ENCODE results near the gene INSIG2.
"Not testable (repeated sequence)": the region's sequence is repeated elsewhere in the genome, so short reads cannot be mapped to it uniquely, and the experiment has no call there.

INSIG2 gene

GRCh38 chr2:118061135-118061955 lies 26.9 kb upstream of the INSIG2 start:
- DNase-seq, result peak; percentile 25

- DNase-seq, result no peak
Measured at GRCh38 chr2:118062048-118062447, 26.2 kb upstream of the INSIG2 start.

GRCh38 chr2:118062669-118063068 lies 25.6 kb upstream of the INSIG2 start:
- no peak for DNase-seq

DNA sequence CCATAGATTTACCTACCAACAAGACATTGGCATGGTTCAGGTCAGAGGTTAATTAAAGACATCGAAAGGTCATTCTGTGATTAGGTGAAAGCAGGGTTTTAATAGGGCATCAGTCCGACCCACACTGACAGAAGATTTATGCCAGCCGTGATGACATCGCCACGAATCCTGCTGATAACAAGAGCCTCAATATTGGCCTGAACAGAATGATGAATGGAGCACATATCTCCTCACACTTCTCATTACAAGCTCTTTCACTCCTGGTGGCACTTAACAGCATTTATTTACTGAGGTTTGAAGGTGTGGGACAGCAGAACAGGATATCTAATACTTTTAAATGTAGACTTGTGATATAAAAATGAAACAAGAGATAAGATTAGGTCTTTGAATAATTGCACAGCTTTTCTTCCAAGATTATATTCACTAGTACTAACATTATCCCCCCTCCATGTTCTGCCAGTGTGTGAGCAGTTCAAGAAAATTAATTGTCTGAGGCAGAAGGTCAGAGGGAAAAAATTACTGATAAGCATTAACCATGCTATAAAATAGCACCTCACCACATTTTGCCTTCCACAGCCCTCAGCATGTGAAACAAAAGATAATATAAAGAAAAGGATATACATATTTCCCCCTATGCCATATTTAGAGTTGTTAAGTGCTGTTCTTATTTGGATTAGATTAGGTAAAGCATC lies 23.1 kb upstream of the INSIG2 start:
- no peak for DNase-seq

GRCh38 chr2:118065921-118066511 lies 22.3 kb upstream of the INSIG2 start:
- no peak for DNase-seq

DNA sequence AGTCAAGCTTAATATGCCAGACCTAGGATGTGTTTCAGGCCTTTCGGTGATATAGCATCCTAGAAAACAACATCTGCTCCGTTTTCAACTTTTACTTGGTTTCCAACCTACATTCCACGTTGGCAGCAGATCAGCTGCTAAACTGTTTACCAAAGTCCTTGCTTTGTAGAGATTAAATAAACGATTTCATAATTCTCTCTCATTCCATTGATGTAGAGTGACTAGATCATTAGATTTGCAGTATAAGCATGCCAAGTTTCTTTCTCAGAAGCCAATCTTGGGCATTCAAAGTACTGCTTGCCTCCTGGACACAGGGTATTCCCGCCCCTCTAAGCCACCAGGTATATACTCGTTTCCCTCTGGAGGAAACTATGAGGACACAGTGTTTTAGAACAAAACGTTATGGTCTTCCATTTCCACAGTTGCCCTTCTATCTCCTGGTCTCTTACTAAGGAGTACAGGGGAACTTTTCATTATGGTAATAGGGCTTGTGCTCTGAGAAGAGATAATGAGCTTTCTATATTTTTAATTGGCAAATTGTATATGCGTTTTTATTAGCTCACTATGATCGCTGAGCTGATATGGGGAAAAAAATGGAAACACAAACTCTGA lies 10.5 kb upstream of the INSIG2 start:
- DNase-seq, result no peak

- DNase-seq, result no peak
Measured at GRCh38 chr2:118078734-118079133, 9.5 kb upstream of the INSIG2 start.

- DNase-seq, result no peak
Measured at GRCh38 chr2:118084491-118085089, 3.7 kb upstream of the INSIG2 start.

GRCh38 chr2:118085173-118086023 lies 2.9 kb upstream of the INSIG2 start:
- DNase-seq, result no peak

DNA sequence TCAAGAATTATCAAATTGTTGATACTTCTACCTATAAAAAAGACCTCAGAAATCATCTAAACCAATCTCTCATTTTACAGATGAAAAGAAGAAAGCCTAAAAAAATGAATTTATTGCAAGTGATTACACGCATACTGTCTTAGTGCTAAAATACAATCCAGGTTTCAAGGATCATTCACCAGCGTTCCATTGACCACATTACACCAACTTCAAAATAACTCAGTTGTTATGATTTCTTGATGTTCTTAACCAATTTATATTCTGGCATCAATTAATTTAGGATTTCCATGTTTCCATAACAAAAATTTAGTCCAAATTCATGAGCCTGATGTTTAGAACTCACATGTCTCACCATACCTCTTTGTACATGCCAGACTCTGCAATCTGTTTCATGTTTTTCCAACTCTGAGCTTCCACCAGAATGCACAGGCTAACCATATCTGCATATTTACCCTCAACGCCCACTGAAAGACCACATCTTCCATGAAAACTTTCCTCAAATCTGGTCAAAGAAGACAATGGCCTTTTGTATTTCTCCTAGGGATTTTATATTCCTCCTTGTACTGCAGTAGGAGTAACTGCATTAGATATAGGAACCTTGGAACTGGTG lies 2.1 kb upstream of the INSIG2 start:
- no peak for DNase-seq

- no peak for DNase-seq
Measured at GRCh38 chr2:118089139-118089800, 999 bp downstream of the INSIG2 start.

DNA sequence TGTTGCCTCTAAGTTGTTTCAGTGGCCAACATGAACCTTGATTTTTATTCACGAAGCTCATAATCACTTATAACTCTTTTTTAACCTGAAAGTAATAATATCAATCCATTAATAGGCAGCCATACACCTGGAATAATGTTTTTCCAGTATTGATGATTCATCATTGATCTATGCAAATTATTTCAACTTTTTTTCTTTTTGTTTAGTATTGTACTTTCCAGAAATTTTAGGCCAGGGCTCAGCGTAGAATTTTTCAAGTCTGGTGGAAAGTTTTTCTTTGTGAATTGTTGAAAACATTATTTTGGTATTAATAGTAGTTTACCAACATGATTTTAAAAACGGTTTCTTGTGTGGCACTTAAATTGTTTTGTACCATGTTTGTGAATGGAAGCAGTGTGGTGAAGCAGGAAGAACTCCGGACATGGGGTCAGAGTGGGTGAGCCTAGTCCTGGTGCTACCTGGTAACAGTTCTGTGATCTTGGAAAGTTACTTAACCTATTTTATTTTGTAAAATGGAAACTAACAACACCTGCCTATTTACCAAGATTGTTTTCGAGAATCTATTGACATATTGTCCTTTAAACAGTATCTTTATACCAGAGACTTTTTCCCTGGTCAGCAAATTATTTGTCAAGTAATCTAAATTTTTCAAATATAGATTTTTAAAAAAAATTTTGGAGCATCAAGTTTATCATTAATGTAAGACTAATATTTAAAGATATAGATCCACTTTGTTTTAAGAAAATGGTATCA lies 2.3 kb downstream of the INSIG2 start:
- DNase-seq, result no peak

GRCh38 chr2:118091140-118091478 lies 2.8 kb downstream of the INSIG2 start:
- DNase-seq, result no peak

DNA sequence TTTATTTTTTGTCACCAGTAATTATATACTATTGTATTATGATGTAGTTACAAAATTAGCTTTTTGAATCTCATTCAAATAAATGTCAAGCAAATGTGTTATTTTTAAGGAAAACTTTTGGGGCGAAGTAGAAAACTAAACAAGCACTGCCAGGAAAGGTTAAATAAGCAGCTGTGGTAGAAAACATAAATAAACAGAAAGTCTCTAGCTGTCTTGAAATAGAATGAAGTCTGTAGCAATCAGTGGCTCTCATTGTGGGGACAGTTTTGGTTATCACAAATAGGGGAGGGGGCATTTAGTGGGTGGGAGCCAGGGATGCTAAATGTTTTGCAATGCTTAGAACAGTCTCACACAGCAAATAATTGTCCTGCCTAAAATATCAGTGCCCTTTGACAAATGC lies 3.4 kb downstream of the INSIG2 start:
- no peak for DNase-seq

GRCh38 chr2:118094102-118094501 lies 5.8 kb downstream of the INSIG2 start:
- not testable (repeated sequence) for DNase-seq

DNA sequence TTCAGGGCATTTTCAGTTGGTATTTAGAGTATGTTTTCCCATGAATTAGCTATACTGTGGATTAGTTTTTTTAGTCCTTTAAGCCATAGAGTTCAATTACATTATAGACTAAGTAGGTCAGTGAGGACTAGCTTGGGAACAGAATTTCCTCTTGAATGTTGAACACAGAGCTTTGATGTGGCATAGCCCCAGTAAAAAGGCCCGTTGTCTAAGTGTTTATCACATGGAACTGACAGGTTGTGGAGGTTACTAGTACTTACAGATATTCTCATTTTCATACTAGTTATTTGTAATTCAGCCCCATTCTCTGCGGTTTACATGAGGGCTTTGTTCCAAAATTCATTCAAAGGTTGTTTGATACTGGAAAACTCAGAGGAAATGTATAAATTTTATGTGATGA lies 6.2 kb downstream of the INSIG2 start:
- no peak for DNase-seq

DNA sequence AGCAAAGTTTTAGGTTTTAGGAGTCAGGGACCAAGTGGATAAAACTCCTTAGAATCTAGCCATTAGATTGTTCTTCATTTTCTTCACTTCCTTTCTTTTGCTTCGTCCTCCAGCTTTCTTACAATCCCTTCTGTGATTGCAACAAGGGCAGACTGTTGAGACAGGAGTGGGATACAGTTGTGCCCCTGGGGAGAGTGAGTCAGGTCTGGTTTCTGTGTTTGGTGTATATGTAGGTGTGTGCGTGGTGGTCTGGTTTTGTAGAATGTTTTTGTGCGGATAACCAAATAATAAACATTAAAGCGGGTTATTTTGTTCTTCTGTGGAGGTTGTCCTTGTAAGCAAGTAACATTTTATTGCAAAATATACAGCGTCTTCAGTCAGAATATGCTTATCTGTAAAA lies 7.3 kb downstream of the INSIG2 start:
- DNase-seq, result no peak

GRCh38 chr2:118097657-118098056 lies 9.4 kb downstream of the INSIG2 start:
- peak; percentile 18 for DNase-seq

DNA sequence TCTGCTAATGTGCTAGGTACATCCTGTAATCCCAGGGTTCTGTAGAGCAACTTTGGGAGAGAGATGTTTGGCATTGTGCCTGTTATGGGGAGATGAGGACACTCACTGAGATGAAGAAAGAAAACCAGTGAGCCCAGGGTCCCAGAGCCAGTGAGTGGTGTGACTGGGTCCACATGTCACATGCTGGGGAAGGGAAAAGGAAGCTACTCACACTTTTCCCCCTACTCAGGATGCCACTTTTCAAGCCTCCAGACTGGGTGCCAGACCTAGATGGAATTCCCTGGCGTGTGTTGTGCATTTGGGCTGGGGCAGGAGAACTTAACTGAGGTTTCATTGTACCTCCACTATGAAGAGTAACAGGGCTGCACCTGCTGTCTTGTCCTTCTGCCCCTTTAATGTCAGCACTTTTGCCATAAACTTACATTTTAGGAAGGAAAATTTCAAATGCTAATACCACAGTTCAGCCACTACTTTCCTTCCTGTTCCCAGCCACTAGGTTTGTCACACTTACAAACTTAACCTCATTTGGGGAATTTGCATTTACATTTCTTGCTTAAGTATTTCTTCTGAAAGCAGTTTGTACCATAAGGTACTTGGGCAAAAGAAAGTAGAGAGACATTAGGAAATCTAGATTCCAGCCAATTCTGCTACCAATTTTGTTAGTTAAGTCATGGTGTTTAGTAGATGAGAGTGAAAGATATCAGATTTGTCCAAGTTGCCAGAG lies 10.2 kb downstream of the INSIG2 start:
- no peak for DNase-seq
